22Rv1 (cell line): ENCODE measurements around the gene GBP7.

Source experiments
- H3K27ac ChIP-seq: fragments of 450-650 bp; 2 replicates; pipeline ENCODE4 v1.5.1; 2017
- CTCF ChIP-seq: fragments of 450-650 bp; IDR thresholded peaks from 2 replicates; pipeline ENCODE4 v1.5.1; 2017; ENCODE audit warnings: mild to moderate bottlenecking
- ZFX ChIP-seq: fragments of 450-650 bp; IDR thresholded peaks from 2 replicates; pipeline ENCODE4 v1.6.1; 2017; ENCODE audit warnings: antibody characterized with exemption, borderline replicate concordance

GBP7 gene

GRCh38 chr1:89102021-89102420 lies 73.8 kb downstream of the GBP7 start:
- no peak for TF ChIP-seq ZFX
- TF ChIP-seq CTCF: no peak
- no peak overlapping the region for H3K27ac ChIP-seq

- no peak for TF ChIP-seq ZFX
- no peak for TF ChIP-seq CTCF
- no peak overlapping the region for H3K27ac ChIP-seq
Measured at GRCh38 chr1:89100412-89100811, 75.4 kb downstream of the GBP7 start.

- no peak overlapping the region for H3K27ac ChIP-seq
- no peak for TF ChIP-seq CTCF
- TF ChIP-seq ZFX: no peak
Measured at GRCh38 chr1:89098857-89099256, 76.9 kb downstream of the GBP7 start.

- no peak overlapping the region for H3K27ac ChIP-seq
- TF ChIP-seq CTCF (no peak), ZFX (no peak)
Measured at GRCh38 chr1:89095737-89096136, 80.1 kb downstream of the GBP7 start.

- no peak overlapping the region for H3K27ac ChIP-seq
- TF ChIP-seq CTCF: no peak
- no peak for TF ChIP-seq ZFX
Measured at GRCh38 chr1:89089962-89090361, 85.8 kb downstream of the GBP7 start.

- H3K27ac ChIP-seq: no peak overlapping the region
- TF ChIP-seq ZFX: no peak
- no peak for TF ChIP-seq CTCF
Measured at GRCh38 chr1:89088572-89088971, 87.2 kb downstream of the GBP7 start.

GRCh38 chr1:89087241-89087640 lies 88.6 kb downstream of the GBP7 start:
- TF ChIP-seq CTCF (no peak), ZFX (no peak)
- H3K27ac ChIP-seq: no peak overlapping the region
